ENCODE measurements around the gene TEX13A. TPM values are rescaled to one million over a fixed set of nuclear protein-coding genes. Genes with fewer than 3 reads are reported as not detected.

Gene TEX13A
- total RNA-seq, 2 donors from 2014 or later, result not detected

- Mint-ChIP-seq H3K9me3 (peaks cover 36% of the 10 kb centered on the region), H3K36me3 (ENCODE audit: low read depth) (no peaks in the 10 kb centered on the region), H3K4me3 (no peak overlapping the region), H3K27me3 (ENCODE audit: insufficient read depth) (peaks cover 22% of the 10 kb centered on the region), H3K4me1 (no peaks in the 10 kb centered on the region), H3K27ac (no peak overlapping the region)
- Histone ChIP-seq H3K4me3 (ENCODE audit: low read length) (no peak overlapping the region), H3K4me1 (ENCODE audit: control insufficient read depth, insufficient read depth, low read length) (no peaks in the 10 kb centered on the region), H3K27ac (ENCODE audit: low read depth, low read length) (no peak overlapping the region), H3K9me3 (ENCODE audit: control insufficient read depth, low read length) (no peaks in the 10 kb centered on the region), H3K9ac (ENCODE audit: extremely low read depth, low read length, poor library complexity, severe bottlenecking) (no peak overlapping the region), H3K27me3 (ENCODE audit: control insufficient read depth, insufficient read depth, low read length, poor library complexity, severe bottlenecking) (peaks cover 11% of the 10 kb centered on the region), H3K36me3 (ENCODE audit: control insufficient read depth, insufficient read depth, low read length) (no peaks in the 10 kb centered on the region)
- no peak for TF ChIP-seq CTCF (conservative IDR thresholded peaks at IDR 0.05)
- DNase-seq, result no peak
- WGBS, 2 experiments (ENCODE audit: insufficient coverage in 1 of 2, insufficient read length in 1 of 2), result 80% methylated on average over 1 of the region's 1 CpG; no CpG with 5 or more reads in 1 of the 2 experiments
Measured at GRCh38 chrX:105266456-105266855, 46.0 kb upstream of the TEX13A start.

GRCh38 chrX:105265093-105265492 is 44.6 kb upstream of the TEX13A start:
- Mint-ChIP-seq H3K36me3 (ENCODE audit: low read depth) (no peaks in the 10 kb centered on the region), H3K4me3 (no peak overlapping the region), H3K27me3 (ENCODE audit: insufficient read depth) (peaks cover 17% of the 10 kb centered on the region), H3K27ac (no peak overlapping the region), H3K4me1 (no peaks in the 10 kb centered on the region), H3K9me3 (peaks cover 39% of the 10 kb centered on the region)
- no peak for DNase-seq
- no peak overlapping the region for H3K9ac ChIP-seq (ENCODE audit: extremely low read depth, low read length, poor library complexity, severe bottlenecking)
- H3K4me3 ChIP-seq (ENCODE audit: low read length), result no peak overlapping the region
- WGBS, 2 experiments (ENCODE audit: insufficient coverage in 1 of 2, insufficient read length in 1 of 2), result 96% methylated on average over 3 of the region's 3 CpGs; no CpG with 5 or more reads in 1 of the 2 experiments
- TF ChIP-seq CTCF (conservative IDR thresholded peaks at IDR 0.05), result no peak
- H3K9me3 ChIP-seq (ENCODE audit: control insufficient read depth, low read length), result no peaks in the 10 kb centered on the region
- peaks cover 11% of the 10 kb centered on the region for H3K27me3 ChIP-seq (ENCODE audit: control insufficient read depth, insufficient read depth, low read length, poor library complexity, severe bottlenecking)
- no peak overlapping the region for H3K27ac ChIP-seq (ENCODE audit: low read depth, low read length)
- H3K4me1 ChIP-seq (ENCODE audit: control insufficient read depth, insufficient read depth, low read length), result no peaks in the 10 kb centered on the region
- no peaks in the 10 kb centered on the region for H3K36me3 ChIP-seq (ENCODE audit: control insufficient read depth, insufficient read depth, low read length)

- Histone ChIP-seq H3K9me3 (ENCODE audit: control insufficient read depth, low read length) (no peaks in the 10 kb centered on the region), H3K27me3 (ENCODE audit: control insufficient read depth, insufficient read depth, low read length, poor library complexity, severe bottlenecking) (peaks cover 11% of the 10 kb centered on the region), H3K36me3 (ENCODE audit: control insufficient read depth, insufficient read depth, low read length) (no peaks in the 10 kb centered on the region), H3K4me3 (ENCODE audit: low read length) (no peak overlapping the region), H3K4me1 (ENCODE audit: control insufficient read depth, insufficient read depth, low read length) (no peaks in the 10 kb centered on the region), H3K27ac (ENCODE audit: low read depth, low read length) (no peak overlapping the region), H3K9ac (ENCODE audit: extremely low read depth, low read length, poor library complexity, severe bottlenecking) (no peak overlapping the region)
- Mint-ChIP-seq H3K27ac (no peak overlapping the region), H3K9me3 (peaks cover 45% of the 10 kb centered on the region), H3K27me3 (ENCODE audit: insufficient read depth) (peaks cover 9% of the 10 kb centered on the region), H3K4me3 (no peak overlapping the region), H3K36me3 (ENCODE audit: low read depth) (no peaks in the 10 kb centered on the region), H3K4me1 (no peaks in the 10 kb centered on the region)
- DNase-seq, result no peak
- WGBS, 2 experiments (ENCODE audit: insufficient coverage in 1 of 2, insufficient read length in 1 of 2), result 94 to 100% methylated on average over 1 of the region's 1 CpG
- TF ChIP-seq CTCF (conservative IDR thresholded peaks at IDR 0.05), result no peak
Measured at GRCh38 chrX:105263801-105264200, 43.3 kb upstream of the TEX13A start.

Measured in endodermal cell (in vitro differentiated cells).